GM21825 (cell line): Measurements from ENCODE around the gene BMAL1.

ENCODE experiments used
- ATAC-seq: cut with Tn5 transposase; IDR thresholded peaks from one replicate; pipeline ENCODE4 v1.9.1; 2021; ENCODE audit warnings: mild to moderate bottlenecking, moderate library complexity; ENCODE audit not compliant: unreplicated experiment

BMAL1 gene

GRCh38 chr11:13260963-13261588, 16.5 kb upstream of the BMAL1 start:
- no peak for ATAC-seq

- no peak for ATAC-seq
Observed at GRCh38 chr11:13261591-13262061, 16.0 kb upstream of the BMAL1 start.

- no peak for ATAC-seq
Observed at GRCh38 chr11:13262096-13262495, 15.5 kb upstream of the BMAL1 start.

GRCh38 chr11:13268791-13269190, 8.8 kb upstream of the BMAL1 start:
- ATAC-seq: no peak

GRCh38 chr11:13269775-13270174, 7.8 kb upstream of the BMAL1 start:
- ATAC-seq: no peak

GRCh38 chr11:13271060-13271693, 6.4 kb upstream of the BMAL1 start:
- no peak for ATAC-seq

- ATAC-seq: no peak
Observed at GRCh38 chr11:13276454-13276831, 1.1 kb upstream of the BMAL1 start.

- ATAC-seq: peak; percentile 89
Observed at GRCh38 chr11:13276832-13277767, 490 bp upstream of the BMAL1 start.

- ATAC-seq: no peak
Observed at GRCh38 chr11:13278609-13279486, 1.3 kb downstream of the BMAL1 start.

GRCh38 chr11:13279487-13279834, 1.9 kb downstream of the BMAL1 start:
- no peak for ATAC-seq

GRCh38 chr11:13280092-13280722, 2.6 kb downstream of the BMAL1 start:
- ATAC-seq: no peak

- ATAC-seq: no peak
Observed at GRCh38 chr11:13280777-13281176, 3.2 kb downstream of the BMAL1 start.

- no peak for ATAC-seq
Observed at GRCh38 chr11:13283636-13284035, 6.0 kb downstream of the BMAL1 start.

- no peak for ATAC-seq
Observed at GRCh38 chr11:13284776-13285588, 7.4 kb downstream of the BMAL1 start.

- no peak for ATAC-seq
Observed at GRCh38 chr11:13286279-13286821, 8.8 kb downstream of the BMAL1 start.

GRCh38 chr11:13287036-13287435, 9.4 kb downstream of the BMAL1 start:
- no peak for ATAC-seq

- no peak for ATAC-seq
Observed at GRCh38 chr11:13287681-13288080, 10.1 kb downstream of the BMAL1 start.

GRCh38 chr11:13288375-13289029, 10.9 kb downstream of the BMAL1 start:
- no peak for ATAC-seq

- no peak for ATAC-seq
Observed at GRCh38 chr11:13289081-13289480, 11.5 kb downstream of the BMAL1 start.
